Thyroid gland (tissue), 4 donors: ENCODE data around the gene LRMDA. TPM values are rescaled to one million over a fixed set of nuclear protein-coding genes. Genes with fewer than 3 reads are reported as not detected.

Source experiments
- DNase-seq, 2 donors: peaks; one replicate each; pipeline ENCODE4 v3.0.0-alpha.2; 2019
- H3K27ac ChIP-seq, 3 donors: fragments of 200-600 bp; sonication (generic); 1 replicate in 2 of 3; 2 replicates in 1 of 3; pipeline ENCODE4 v1.5.1; 2016 to 2019; ENCODE audit warnings: mild to moderate bottlenecking in 1 of 3, moderate library complexity in 1 of 3
- H3K27me3 ChIP-seq: fragments of 200-600 bp; sonication (generic); one replicate; pipeline ENCODE4 v1.5.1; 2019
- H3K36me3 ChIP-seq, 2 donors: fragments of 200-600 bp; sonication (generic); one replicate each; pipeline ENCODE4 v1.5.1; 2016 to 2019
- H3K4me1 ChIP-seq, 2 donors: fragments of 200-600 bp; sonication (generic); one replicate each; pipeline ENCODE4 v1.5.1; 2017 to 2019
- H3K4me3 ChIP-seq, 3 donors: fragments of 200-600 bp; sonication (generic); replicated peaks in 1 of 3; 1 replicate in 2 of 3; 2 replicates in 1 of 3; pipeline ENCODE4 v1.5.1; 2016; ENCODE audit warnings: mild to moderate bottlenecking in 1 of 3
- H3K9me3 ChIP-seq: fragments of 200-600 bp; sonication (generic); one replicate; pipeline ENCODE4 v1.5.1; 2017
- POLR2A ChIP-seq, 2 donors: fragments of 450-650 bp; IDR thresholded peaks; one replicate each; pipeline ENCODE4 v1.6.1; 2017; ENCODE audit warnings: antibody characterized with exemption in 2 of 2, mild to moderate bottlenecking in 2 of 2, moderate library complexity in 1 of 2
- WGBS, 2 donors: methylation state at CpG; one replicate each; pipeline ENCODE4 v1.1.5; 2017; 5-methylcytosine and 5-hydroxymethylcytosine counted together
- intact Hi-C: fragments of 100-400 bp; cut with DNase I; formaldehyde crosslinking; loops from one replicate; pipeline ENCODE4 v1.15.1; 2023
- total RNA-seq, 4 donors: library from RNA; depleted of rRNA; stranded (reverse); fragments of >200 nt; gene quantifications; one replicate each; pipeline ENCODE4 v1.2.3, GENCODE V29; 2016
- TF ChIP-seq, protein P1 (sequence below), 6 experiments: fragments of 200-600 bp in 3 of 6; fragments of 450-650 bp in 3 of 6; sonication (generic) in 3 of 6; IDR thresholded peaks; one replicate each; pipeline ENCODE4 v1.5.1; 2016 to 2019; ENCODE audit warnings: antibody characterized with exemption in 6 of 6, mild to moderate bottlenecking in 2 of 6, inconsistent platforms in 1 of 6, moderate library complexity in 1 of 6

Gene LRMDA
- total RNA-seq, 4 donors from 2014 or later: 16.5 to 31.7 (median 23.2) TPM

- Histone ChIP-seq H3K4me3 (no peak overlapping the region), H3K27me3 (no peaks in the 10 kb centered on the region), H3K27ac (no peak overlapping the region), H3K36me3 (no peaks in the 10 kb centered on the region), H3K4me1 (no peaks in the 10 kb centered on the region), H3K9me3 (no peaks in the 10 kb centered on the region)
- no peak for DNase-seq
- TF ChIP-seq POLR2A (IDR thresholded peaks at IDR 0.05): no peak
- TF ChIP-seq, protein P1, sequence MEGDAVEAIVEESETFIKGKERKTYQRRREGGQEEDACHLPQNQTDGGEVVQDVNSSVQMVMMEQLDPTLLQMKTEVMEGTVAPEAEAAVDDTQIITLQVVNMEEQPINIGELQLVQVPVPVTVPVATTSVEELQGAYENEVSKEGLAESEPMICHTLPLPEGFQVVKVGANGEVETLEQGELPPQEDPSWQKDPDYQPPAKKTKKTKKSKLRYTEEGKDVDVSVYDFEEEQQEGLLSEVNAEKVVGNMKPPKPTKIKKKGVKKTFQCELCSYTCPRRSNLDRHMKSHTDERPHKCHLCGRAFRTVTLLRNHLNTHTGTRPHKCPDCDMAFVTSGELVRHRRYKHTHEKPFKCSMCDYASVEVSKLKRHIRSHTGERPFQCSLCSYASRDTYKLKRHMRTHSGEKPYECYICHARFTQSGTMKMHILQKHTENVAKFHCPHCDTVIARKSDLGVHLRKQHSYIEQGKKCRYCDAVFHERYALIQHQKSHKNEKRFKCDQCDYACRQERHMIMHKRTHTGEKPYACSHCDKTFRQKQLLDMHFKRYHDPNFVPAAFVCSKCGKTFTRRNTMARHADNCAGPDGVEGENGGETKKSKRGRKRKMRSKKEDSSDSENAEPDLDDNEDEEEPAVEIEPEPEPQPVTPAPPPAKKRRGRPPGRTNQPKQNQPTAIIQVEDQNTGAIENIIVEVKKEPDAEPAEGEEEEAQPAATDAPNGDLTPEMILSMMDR (IDR thresholded peaks at IDR 0.05): no peak
- intact Hi-C loops: no loop called here
- WGBS, 2 donors: 83% methylated on average over 4 of the region's 4 CpGs
Measured at GRCh38 chr10:75672111-75672671, 240.8 kb downstream of the LRMDA start.

GRCh38 chr10:75672842-75673241 is 241.4 kb downstream of the LRMDA start:
- H3K36me3 ChIP-seq: no peaks in the 10 kb centered on the region
- no peaks in the 10 kb centered on the region for H3K27me3 ChIP-seq
- no peak for TF ChIP-seq POLR2A (IDR thresholded peaks at IDR 0.05)
- TF ChIP-seq, protein P1 (IDR thresholded peaks at IDR 0.05): no peak
- H3K27ac ChIP-seq: no peak overlapping the region
- no peak overlapping the region for H3K4me3 ChIP-seq
- WGBS, 2 donors: 74 to 80% methylated on average over 4 of the region's 4 CpGs
- intact Hi-C loops: no loop called here
- H3K4me1 ChIP-seq: no peaks in the 10 kb centered on the region
- no peaks in the 10 kb centered on the region for H3K9me3 ChIP-seq
- no peak for DNase-seq

DNA sequence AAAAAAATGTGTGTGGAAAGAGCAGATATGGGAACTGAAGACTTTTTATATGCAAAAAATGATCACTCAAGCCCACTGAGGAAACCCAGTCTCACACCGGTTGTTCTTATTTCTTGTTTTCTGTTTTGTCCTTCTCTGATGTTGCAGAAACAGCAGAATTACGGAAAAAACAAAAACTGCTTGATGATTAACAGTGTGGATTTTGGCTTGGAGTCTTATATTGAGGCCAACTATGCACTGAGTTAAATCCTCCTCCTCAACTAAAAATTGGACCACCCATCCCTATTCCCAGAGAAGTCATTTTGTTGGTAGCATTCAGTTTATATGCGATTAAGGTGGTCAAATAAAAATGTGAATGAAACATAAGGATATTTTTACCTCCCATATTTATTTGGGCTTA is 246.1 kb downstream of the LRMDA start:
- Histone ChIP-seq H3K4me1 (peaks cover 4 to 7% of the 10 kb centered on the region in 2 donors), H3K4me3 (no peak overlapping the region), H3K27ac (no peak overlapping the region), H3K9me3 (no peaks in the 10 kb centered on the region), H3K27me3 (no peaks in the 10 kb centered on the region), H3K36me3 (no peaks in the 10 kb centered on the region)
- intact Hi-C loops: no loop called here
- TF ChIP-seq POLR2A (IDR thresholded peaks at IDR 0.05): no peak
- TF ChIP-seq, protein P1 (IDR thresholded peaks at IDR 0.05): no peak
- no peak for DNase-seq
- 79 to 88% methylated on average over 3 of the region's 3 CpGs for WGBS, 2 donors

- H3K9me3 ChIP-seq: no peaks in the 10 kb centered on the region
- WGBS, 2 donors: 93 to 95% methylated on average over 4 of the region's 4 CpGs
- no peak for TF ChIP-seq POLR2A (IDR thresholded peaks at IDR 0.05)
- TF ChIP-seq, protein P1 (IDR thresholded peaks at IDR 0.05): no peak
- no peak for DNase-seq
- no peak overlapping the region for H3K4me3 ChIP-seq
- no peak overlapping the region for H3K27ac ChIP-seq
- intact Hi-C loops: no loop called here
- H3K36me3 ChIP-seq: no peaks in the 10 kb centered on the region
- H3K4me1 ChIP-seq: peaks cover 12 to 17% of the 10 kb centered on the region in 2 donors
- H3K27me3 ChIP-seq: no peaks in the 10 kb centered on the region
Measured at GRCh38 chr10:75678527-75678926, 247.1 kb downstream of the LRMDA start.

DNA sequence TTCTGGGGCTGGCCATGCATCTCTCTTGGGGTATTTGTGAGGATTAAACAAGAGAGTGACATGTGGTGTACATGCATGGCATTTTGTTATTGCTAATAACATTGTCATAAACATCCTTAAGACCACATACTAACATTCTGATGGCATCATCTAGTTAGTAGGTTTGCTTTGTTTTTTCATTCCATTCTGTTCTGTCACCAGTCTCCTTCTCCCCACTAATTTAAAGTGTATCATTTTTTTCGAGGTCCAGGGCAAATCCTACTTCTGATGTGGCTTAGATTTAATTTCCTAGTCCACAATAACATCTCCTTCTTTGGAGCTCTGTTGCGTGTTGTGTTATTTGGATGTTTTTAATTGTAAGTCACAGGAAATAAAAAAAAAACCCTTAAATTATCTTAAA is 248.1 kb downstream of the LRMDA start:
- TF ChIP-seq, protein P1 (IDR thresholded peaks at IDR 0.05): no peak
- no peak for TF ChIP-seq POLR2A (IDR thresholded peaks at IDR 0.05)
- H3K27ac ChIP-seq: no peak overlapping the region
- H3K4me3 ChIP-seq: no peak overlapping the region
- peaks cover 12 to 17% of the 10 kb centered on the region in 2 donors for H3K4me1 ChIP-seq
- no peak for DNase-seq
- 91 to 93% methylated on average over 2 of the region's 2 CpGs for WGBS, 2 donors
- no peaks in the 10 kb centered on the region for H3K9me3 ChIP-seq
- no peaks in the 10 kb centered on the region for H3K27me3 ChIP-seq
- H3K36me3 ChIP-seq: no peaks in the 10 kb centered on the region
- intact Hi-C loops: no loop called here
